Stimulated activated CD4-positive, alpha-beta T cell treated with anti-CD3 and anti-CD28 coated beads, Interleukin-4, amount 100 ng/mL, for 24 hours (primary cell): Measurements from ENCODE around the gene RNF130.

ENCODE experiments used
- DNase-seq: peaks from one replicate; pipeline ENCODE4 v3.0.0-alpha.2; 2020

The RNF130 gene

GRCh38 chr5:180084638-180085561, 13.3 kb upstream of the RNF130 start:
- DNase-seq, result no peak

- DNase-seq, result no peak
These were observed 12.0 kb upstream of the RNF130 start for GRCh38 chr5:180083529-180084060.

GRCh38 chr5:180082633-180083420, 11.3 kb upstream of the RNF130 start:
- no peak for DNase-seq

GRCh38 chr5:180081481-180081880, 9.9 kb upstream of the RNF130 start:
- no peak for DNase-seq

DNA sequence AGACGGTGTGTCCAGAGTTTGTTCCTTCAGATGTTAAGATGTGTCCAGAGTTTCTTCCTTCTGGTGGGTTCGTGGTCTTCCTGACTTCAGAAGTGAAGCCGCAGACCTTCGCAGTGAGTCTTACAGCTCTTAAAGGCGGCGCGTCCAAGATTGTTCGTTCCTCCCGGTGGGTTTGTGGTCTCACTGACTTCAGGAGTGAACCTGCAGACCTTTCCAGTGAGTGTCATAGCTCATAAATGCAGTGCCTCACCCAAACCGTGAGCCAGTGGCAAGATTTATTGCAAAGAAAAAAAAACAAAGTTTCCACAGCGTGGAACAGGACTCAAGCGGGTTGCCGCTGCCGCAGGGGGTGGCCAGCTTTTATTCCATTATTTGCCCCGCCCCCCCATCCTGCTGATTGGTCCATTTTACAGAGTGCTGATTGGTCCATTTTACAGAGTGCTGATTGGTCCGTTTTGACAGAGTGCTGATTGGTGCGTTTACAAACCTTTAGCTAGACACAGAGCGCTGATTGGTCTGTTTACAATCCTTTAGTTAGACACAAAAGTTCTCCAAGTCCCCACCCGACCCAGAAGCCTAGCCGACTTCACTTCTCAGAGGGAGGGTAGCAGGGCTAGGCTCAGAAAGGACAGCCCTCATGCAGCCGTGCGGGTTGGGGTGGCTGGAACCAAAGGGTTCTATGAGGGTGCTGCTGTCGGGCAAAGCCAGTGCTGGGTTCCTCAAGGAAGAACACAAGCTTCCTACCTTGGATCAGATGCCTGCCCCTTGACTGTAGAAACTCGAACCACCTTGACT, 9.1 kb upstream of the RNF130 start:
- peak; percentile 61 for DNase-seq

DNA sequence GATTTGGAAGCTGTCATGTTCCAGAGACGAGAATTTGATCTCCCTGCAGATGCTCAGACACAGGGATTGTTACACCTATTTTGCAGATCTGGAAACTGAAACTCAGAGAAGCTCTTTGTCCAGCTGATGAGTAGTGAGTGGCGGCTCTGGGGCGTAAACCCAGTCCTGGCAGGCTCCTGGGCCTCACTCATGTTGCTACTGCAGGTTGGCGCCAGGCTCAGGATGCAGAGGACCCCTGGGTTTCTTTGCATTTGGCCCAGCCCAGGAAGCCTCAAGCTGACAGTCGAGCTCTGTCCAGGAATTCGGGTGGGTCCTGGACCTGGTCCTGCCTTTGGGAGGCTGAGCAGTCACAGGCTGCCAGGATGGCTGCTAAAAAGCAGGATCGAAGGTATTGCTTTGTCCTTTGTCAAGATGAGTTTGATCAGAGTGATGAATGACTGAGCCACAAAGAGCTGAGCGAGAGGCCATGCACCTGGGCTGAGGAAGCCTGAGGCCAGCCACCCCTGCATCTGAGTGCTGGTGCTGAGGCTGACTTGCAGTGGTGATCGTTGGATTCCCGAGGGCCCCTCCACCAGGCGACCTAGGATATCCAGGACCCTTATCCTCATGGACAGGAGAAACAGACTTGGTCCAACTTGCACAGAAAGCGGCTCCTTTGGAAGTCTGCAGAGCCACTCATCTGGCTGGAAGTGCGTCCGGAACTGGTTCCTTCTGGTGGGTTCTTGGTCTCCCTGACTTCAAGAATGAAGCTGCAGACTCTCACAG, 8.3 kb upstream of the RNF130 start:
- DNase-seq, result no peak

DNA sequence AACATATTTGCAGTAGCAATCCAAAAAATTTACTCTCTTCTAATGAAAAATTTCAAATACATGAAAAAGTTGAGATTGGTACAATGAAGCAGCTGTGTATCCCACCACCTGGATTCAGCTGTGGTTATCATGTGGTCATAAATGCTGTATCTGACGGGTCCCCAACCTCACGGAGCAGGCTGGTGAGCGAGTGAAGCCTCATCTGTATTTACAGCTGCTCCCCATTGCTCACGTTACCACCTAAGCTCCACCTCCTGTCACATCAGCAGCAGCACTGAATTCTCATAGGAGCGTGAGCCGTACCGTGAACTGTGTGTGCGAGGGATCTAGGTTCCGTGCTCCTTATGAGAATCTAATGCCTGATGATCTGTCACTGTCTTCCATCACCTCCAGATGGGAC, 6.8 kb upstream of the RNF130 start:
- DNase-seq, result no peak

DNA sequence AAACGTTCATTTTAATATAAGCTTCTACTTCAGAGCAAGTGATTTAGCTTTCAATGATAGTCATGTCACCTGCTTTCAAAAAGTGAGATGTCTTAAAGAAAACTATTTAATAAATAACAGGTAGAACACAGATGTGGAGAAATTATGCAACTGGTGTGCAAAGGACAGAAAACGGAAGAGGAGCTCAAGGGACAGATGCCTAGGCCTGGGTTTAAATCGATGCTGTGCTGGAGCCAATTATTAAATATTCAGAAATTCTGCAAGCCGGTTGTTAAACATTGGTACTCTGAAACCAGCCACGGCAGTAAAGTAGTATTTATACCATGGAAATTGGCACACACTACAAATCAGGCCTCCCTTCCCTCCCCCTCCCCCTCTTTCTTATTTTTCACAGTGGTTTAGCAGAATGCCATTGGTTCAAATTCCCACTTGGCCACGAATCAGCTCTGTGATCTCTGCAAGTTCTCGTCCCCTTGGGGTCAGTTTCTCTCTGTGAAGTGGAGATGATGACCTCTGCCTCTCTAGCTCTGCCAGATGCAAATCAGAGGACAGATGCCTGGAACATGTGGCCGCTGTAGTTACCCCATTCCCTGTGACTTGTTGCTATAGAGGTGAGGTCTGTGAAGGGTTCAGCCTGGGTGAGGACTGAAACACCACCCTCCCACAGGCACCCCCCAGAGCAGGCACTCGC, 6.2 kb upstream of the RNF130 start:
- DNase-seq, result no peak

DNA sequence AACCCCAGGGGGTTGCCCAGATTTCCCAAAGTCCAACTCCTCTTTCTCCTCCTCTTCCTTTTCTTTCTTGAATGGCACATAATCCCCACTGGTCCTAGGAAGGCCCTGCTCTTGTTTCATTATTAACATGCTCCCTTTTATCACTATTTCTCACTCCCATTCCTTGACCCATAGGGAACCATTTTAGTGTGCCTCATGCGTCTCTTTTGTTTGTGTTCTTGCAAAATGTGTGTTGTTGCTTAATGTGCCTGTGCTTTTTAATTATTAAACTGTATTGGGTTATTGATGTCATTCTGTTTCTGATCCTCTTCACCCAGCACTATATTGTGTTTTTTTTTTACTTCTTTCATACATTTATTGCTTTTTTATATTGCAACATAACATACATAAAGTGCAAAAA, 4.1 kb upstream of the RNF130 start:
- DNase-seq, result no peak

GRCh38 chr5:180074462-180074861, 2.9 kb upstream of the RNF130 start:
- no peak for DNase-seq

GRCh38 chr5:180072556-180072955, 997 bp upstream of the RNF130 start:
- no peak for DNase-seq

- no peak for DNase-seq
These were observed 643 bp upstream of the RNF130 start for GRCh38 chr5:180072256-180072548.

DNA sequence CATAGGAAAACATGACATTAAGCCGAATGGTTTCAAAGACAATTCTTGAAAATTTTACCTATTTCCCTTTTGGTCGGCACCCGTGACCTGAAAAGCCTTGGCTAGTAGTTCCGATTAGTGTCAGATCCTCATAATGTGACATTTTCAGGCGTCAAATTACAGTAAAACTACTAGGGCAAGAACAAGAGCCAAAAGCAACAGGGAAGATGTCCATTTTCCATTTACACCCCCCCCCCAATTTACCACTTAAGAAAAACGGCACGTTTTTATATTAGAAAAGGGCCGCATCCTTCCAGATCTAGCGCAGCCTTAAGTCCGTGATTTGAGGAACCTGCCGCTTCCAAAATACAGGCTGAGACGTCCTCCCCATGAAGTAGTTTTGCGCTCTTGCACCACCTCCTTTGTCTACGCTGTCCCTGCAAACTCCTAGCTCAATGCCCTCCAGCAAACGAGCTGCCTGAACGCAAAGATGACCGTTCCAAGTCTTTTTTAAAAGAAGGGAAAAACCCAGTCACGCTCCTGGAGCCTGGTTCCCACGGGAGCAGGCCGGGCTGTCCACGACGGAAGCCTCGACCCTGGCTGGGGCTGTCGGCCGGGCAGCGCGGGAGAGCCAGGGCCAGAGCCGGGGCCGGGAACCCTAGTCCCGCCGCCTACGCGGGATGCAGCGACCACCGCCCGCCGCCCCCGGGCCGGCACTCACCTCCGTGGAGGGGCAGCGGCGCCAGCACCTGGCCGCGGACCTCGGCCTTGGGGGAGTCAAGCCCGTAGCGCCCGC, 616 bp downstream of the RNF130 start:
- DNase-seq, result no peak

GRCh38 chr5:180069589-180070247, 1.8 kb downstream of the RNF130 start:
- no peak for DNase-seq

DNA sequence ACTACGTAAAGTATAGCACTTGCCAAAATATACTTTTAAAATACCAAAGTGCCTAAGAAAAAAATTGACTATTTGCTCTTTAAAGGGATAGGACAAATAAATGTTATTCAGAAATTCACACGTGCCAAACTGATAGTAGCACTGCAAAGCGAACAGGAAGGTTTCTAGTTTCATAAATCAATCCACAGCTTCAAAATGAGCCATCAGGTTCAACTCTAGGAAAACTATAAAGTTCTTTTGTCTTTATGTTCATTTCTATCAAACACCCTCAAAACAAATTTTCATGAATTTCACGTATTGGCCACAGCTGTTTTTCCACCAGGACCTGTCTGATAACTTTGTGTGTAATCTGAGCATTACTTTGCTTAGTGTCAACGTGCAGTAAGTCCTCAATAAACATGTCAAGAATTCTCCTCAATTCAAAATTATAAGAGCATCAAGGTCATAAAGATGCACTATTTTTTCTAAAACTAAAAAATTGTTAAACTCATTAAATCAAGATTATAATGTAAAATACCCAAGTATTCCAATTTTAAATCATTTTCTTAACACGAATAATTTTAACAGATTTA, 3.0 kb downstream of the RNF130 start:
- DNase-seq, result no peak

GRCh38 chr5:180067986-180068385, 3.6 kb downstream of the RNF130 start:
- DNase-seq, result no peak

GRCh38 chr5:180060192-180060591, 11.4 kb downstream of the RNF130 start:
- DNase-seq, result no peak

GRCh38 chr5:180059326-180059725, 12.2 kb downstream of the RNF130 start:
- DNase-seq, result no peak

DNA sequence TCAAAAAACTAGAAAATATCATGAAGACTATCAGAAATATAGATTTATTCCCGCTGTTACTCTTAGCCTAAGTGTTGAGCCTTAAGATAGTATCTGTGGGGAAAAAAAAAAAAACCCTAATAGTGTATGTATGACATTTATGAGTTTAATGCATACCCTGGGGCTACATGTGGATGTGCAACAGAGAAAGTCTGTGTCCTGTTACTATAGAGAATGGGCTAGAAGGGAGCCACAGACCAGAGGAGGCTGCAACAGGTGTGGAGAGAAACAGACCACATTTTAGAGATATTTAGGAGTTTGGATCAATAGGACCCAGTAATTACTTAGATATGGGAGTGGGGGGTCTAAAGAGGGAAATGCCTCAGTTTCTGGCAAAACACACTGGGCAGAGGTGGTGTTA, 15.4 kb downstream of the RNF130 start:
- no peak for DNase-seq

GRCh38 chr5:180054226-180054625, 17.3 kb downstream of the RNF130 start:
- DNase-seq, result no peak
